ENCODE results near the gene ADM5.
"Not testable (repeated sequence)": the region's sequence is repeated elsewhere in the genome, so short reads cannot be mapped to it uniquely, and the experiment has no call there.

The ADM5 gene

DNA sequence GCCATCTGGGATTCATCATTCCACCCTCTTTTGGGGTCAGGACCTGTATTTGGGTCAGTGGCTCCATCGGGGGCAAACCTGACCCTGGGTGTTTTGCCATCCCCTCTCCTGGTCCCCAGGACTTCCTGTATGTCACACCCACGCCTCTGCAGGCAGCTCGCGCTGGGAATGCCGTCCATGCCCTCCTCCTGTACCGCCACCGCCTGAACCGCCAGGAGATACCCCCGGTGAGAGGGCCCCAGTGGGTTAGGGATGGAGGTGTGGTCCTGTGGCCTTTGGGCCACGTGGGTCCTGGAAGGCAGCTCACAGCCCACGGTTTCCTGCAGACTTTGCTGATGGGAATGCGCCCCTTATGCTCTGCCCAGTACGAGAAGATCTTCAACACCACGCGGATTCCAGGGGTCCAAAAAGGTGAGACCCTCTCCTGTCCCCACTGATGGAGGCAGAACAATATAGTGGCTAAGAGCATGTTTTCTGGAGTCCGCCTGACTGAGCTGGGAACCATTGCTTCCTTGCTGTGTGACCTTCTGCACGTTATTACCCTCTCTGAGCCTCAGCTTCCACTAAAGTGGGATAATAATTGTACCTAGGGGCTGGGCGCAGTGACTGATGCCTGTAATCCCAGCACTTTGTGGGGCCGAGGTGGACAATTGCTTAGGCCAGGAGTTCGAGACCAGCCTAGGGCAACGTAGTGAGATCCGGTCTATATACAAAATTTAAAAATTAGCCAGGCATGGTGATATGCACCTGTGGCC, 15.7 kb downstream of the ADM5 start:
- DNase-seq = no peak

GRCh38 chr19:49705919-49706318, 16.5 kb downstream of the ADM5 start:
- no peak for DNase-seq

- DNase-seq = no peak
Measured at GRCh38 chr19:49710372-49710951, 21.1 kb downstream of the ADM5 start.

GRCh38 chr19:49712397-49712859, 23.0 kb downstream of the ADM5 start:
- no peak for DNase-seq

DNA sequence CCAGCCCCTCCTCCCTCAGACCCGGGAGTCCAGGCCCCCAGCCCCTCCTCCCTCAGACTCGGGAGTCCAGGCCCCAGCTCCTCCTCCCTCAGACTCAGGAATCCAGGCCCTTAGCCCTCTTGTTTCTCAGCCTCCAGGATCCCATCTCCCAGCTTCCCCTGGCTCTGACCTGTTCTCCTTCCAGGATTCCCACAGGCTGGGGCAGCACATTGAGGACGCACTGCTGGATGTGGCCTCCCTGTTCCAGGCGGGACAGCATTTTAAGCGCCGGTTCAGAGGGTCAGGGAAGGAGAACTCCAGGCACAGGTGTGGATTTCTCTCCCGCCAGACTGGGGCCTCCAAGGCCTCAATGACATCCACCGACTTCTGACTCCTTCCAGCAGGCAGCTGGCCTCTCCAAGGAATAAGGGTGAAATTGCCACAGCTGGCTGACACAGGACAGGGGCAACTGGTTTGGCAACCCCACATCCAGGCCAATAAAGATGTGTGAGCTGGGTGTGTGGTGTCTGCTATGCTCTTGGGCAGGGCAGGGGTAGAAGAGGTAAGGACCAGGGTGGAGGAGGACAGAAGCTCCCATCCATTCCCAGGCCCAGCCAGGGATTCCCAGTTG, 23.9 kb downstream of the ADM5 start:
- no peak for DNase-seq

- no peak for DNase-seq
Measured at GRCh38 chr19:49716154-49716553, 26.8 kb downstream of the ADM5 start.

GRCh38 chr19:49718511-49718910, 29.1 kb downstream of the ADM5 start:
- no peak for DNase-seq

DNA sequence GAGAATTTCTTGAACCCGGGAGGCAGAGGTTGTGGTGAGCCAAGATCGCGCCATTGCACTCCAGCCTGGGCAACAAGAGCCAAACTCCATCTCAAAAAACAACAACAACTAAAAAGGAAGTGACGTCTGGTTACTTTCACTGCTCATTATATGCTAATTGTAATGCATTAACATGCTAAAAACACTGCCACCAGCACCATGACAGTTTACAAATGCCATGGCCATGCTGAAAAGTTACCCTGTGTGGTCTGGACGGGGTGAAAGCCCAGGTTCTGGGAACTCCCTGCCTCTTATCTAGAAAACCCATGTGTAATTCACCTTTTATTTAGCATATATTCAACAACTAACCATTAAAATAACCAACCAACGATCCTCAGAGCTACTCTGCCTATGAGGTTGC, 29.6 kb downstream of the ADM5 start:
- no peak for DNase-seq

- not testable (repeated sequence) for DNase-seq
Measured at GRCh38 chr19:49719420-49719819, 30.0 kb downstream of the ADM5 start.

GRCh38 chr19:49727217-49728030, 38.0 kb downstream of the ADM5 start:
- DNase-seq = no peak

- DNase-seq = no peak
Measured at GRCh38 chr19:49730166-49730565, 40.8 kb downstream of the ADM5 start.

DNA sequence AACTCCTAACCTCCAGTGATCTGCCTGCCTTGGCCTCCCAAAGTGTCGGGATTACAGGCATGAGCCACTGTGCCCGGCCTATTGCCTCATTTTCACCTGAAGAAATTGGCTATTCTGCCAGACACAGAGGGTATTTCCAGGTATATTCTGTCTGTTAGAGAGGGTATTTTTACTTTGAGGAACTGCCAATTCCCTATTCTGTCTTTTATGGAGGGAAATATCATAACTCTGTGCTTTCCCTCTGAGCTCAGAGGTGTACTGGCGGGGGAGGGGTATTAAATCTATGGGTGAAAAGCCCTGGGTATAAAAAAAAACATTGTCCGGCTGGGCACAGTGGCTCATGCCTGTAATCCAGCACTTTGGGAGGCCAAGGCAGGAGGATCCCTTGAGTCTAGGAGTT, 48.9 kb downstream of the ADM5 start:
- no peak for DNase-seq

DNA sequence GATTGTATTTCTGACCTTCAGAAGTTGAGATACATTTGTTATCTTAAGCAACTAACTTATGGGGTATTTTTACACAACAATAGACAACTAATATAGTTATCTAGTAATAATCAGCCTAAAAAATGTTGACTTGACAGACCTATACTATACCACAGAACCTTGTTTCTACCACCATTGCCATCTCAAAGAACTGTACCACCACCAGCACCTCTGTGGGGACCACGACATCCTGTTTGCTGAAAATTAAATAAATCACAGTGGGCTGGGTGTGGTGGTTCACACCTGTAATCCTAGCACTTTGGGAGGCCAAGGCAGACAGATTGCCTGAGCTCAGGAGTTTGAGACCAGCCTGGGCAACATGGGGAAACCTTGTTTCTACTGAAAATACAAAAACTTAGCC, 49.7 kb downstream of the ADM5 start:
- DNase-seq = no peak

- no peak for DNase-seq
Measured at GRCh38 chr19:49739933-49740332, 50.5 kb downstream of the ADM5 start.

All from activated effector memory CD4-positive, alpha-beta T cell treated with anti-CD3 and anti-CD28 coated beads, Interleukin-2, amount 50 U/mL, for 16 hours (primary cell).